ENCODE data around the gene TXNL4A.

DNA sequence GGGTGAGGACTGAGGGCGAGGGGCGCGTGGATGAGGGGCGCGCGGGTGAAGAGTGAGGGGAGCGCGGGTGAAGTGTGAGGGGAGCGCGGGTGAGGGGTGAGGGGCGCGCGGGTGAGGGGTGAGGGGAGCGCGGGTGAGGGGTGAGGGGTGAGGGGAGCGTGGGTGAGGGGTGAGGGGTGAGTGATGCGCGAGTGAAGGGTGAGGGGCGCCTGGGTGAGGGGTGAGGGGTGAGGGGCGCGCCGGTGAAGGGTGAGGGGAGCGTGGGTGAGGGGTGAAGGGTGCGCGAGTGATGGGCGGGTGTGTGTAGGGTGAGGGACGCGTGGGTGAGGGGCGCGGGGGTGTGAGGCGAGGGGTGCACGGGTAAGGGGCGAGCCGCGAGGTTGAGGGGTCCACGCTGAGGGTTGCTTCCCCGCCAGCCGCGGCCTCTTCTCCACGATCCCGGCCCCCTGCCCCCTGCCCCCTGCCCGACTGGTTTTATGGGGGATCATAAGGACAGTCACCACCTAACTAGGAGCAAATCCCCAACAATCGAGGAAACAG, 35.8 kb downstream of the TXNL4A start:
- TF ChIP-seq, protein P1, sequence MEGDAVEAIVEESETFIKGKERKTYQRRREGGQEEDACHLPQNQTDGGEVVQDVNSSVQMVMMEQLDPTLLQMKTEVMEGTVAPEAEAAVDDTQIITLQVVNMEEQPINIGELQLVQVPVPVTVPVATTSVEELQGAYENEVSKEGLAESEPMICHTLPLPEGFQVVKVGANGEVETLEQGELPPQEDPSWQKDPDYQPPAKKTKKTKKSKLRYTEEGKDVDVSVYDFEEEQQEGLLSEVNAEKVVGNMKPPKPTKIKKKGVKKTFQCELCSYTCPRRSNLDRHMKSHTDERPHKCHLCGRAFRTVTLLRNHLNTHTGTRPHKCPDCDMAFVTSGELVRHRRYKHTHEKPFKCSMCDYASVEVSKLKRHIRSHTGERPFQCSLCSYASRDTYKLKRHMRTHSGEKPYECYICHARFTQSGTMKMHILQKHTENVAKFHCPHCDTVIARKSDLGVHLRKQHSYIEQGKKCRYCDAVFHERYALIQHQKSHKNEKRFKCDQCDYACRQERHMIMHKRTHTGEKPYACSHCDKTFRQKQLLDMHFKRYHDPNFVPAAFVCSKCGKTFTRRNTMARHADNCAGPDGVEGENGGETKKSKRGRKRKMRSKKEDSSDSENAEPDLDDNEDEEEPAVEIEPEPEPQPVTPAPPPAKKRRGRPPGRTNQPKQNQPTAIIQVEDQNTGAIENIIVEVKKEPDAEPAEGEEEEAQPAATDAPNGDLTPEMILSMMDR (IDR thresholded peaks at IDR 0.05): no peak
- no peak for TF ChIP-seq POLR2A (IDR thresholded peaks at IDR 0.05)
